ENCODE results near the gene ST3GAL4. TPM values are rescaled to one million over a fixed set of nuclear protein-coding genes. Genes with fewer than 3 reads are reported as not detected.

Gene ST3GAL4
- total and polyA plus RNA-seq, 2 of the 8 experiments (the other 6 are each of a cell fraction or from before 2014, with no cell fraction given), result 15.6 to 20.0 TPM

GRCh38 chr11:126366064-126366822 lies 10.8 kb downstream of the ST3GAL4 start:
- FAIRE-seq (no peak), DNase-seq (ENCODE audit: low read depth in 1 of 2, low spot score in 2 of 2) (peak in 1 of 2 experiments; percentile 48)
- Histone ChIP-seq H3K79me2 (ENCODE audit: control insufficient read depth in 1 of 2, insufficient read depth in 2 of 2, low read length in 2 of 2) (peaks cover 2 to 10% of the 10 kb centered on the region in 2 experiments; a peak in 3 of 4 replicates), H2BK120ac (replicated peaks; ENCODE audit: low read depth, low read length) (no peak overlapping the region), H2BK15ac (ENCODE audit: low read length) (no peak overlapping the region), H2BK5ac (ENCODE audit: low read depth, low read length) (peak overlapping the region; percentile 52; the same call in 1 of the 2 replicates), H3K23ac (ENCODE audit: insufficient read length) (no peak overlapping the region), H3K4me3 (ENCODE audit: extremely low read depth in 1 of 4, insufficient read depth in 2 of 4, low read depth in 3 of 4, low read length in 4 of 4) (no peak overlapping the region; a peak in 1 of 8 replicates), H3K27ac (ENCODE audit: low read depth, low read length) (no peak overlapping the region), H3K9me3 (ENCODE audit: insufficient read depth in 2 of 2, low read depth in 1 of 2, low read length in 1 of 2) (no peaks in the 10 kb centered on the region), H3K4ac (replicated peaks; ENCODE audit: insufficient read length, low read depth, low read length) (no peak overlapping the region), H2BK20ac (ENCODE audit: low read length) (no peak overlapping the region), H3K56ac (replicated peaks; ENCODE audit: insufficient read length, low read depth, low read length) (no peak overlapping the region), H3K23me2 (ENCODE audit: low read depth, low read length) (no peaks in the 10 kb centered on the region), H4K91ac (replicated peaks; ENCODE audit: insufficient read length, low read length) (peak overlapping the region; percentile 54), H3K14ac (ENCODE audit: insufficient read length) (no peak overlapping the region), H3K79me1 (ENCODE audit: low read depth, low read length) (peaks cover 3% of the 10 kb centered on the region), H3K9ac (replicated peaks in 1 of 4; ENCODE audit: extremely low read depth in 1 of 4, low read depth in 3 of 4, low read length in 3 of 4) (no peak overlapping the region), H2AFZ (ENCODE audit: low read length) (no peak overlapping the region), H3K18ac (ENCODE audit: extremely low read depth, low read length) (no peak overlapping the region; the same call in 1 of the 2 replicates), H3K27me3 (replicated peaks in 1 of 4; ENCODE audit: control insufficient read depth in 3 of 4, extremely low read depth in 1 of 4, insufficient read depth in 3 of 4, low read length in 3 of 4) (no peaks in the 10 kb centered on the region), H4K5ac (ENCODE audit: insufficient read length, low read depth, low read length) (no peak overlapping the region), H2AK5ac (ENCODE audit: low read depth, low read length) (no peak overlapping the region; the same call in 1 of the 2 replicates), H4K20me1 (replicated peaks in 1 of 2; ENCODE audit: control insufficient read depth in 1 of 2, insufficient read depth in 2 of 2, low read length in 2 of 2) (no peaks in the 10 kb centered on the region), H4K8ac (ENCODE audit: extremely low read depth, insufficient read depth, low read length) (peak overlapping the region; percentile 71; the same call in 1 of the 2 replicates), H3K4me1 (replicated peaks in 1 of 4; ENCODE audit: control insufficient read depth in 3 of 4, insufficient read depth in 4 of 4, low read length in 3 of 4) (peaks cover 0 to 26% (median 6%) of the 10 kb centered on the region in 4 experiments; a peak in 5 of 7 replicates), H3K36me3 (ENCODE audit: control insufficient read depth in 2 of 4, insufficient read depth in 4 of 4, low read length in 3 of 4) (no peaks in the 10 kb centered on the region), H3K4me2 (ENCODE audit: insufficient read depth in 1 of 2, low read depth in 2 of 2, low read length in 2 of 2) (peak overlapping the region in 1 of 2 experiments; percentile 11; a peak in 1 of 4 replicates), H2BK12ac (ENCODE audit: low read depth, low read length) (no peak overlapping the region; the same call in 1 of the 2 replicates)
- TF ChIP-seq CHD2 (IDR thresholded peaks at IDR 0.05; ENCODE audit: low read length), result no peak
- 83% methylated on average over 15 of the region's 19 CpGs; no CpG with 5 or more reads in 1 of the 2 experiments for WGBS, 2 experiments (ENCODE audit: extremely low coverage in 1 of 2, insufficient coverage in 1 of 2, insufficient read length in 1 of 2, insufficient replicate concordance in 2 of 2, low coverage in 1 of 2, low lambda C conversion rate in 2 of 2, missing lambda C conversion rate in 1 of 2)
- ChIA-PET CTCF (ENCODE audit: partially characterized antibody) (interaction anchor here (1.0 to 1.3 kb wide), 3 partner anchors 9 to 114 kb away, joined by 3 to 6 read pairs (median 3); no protein-coding TSS in a partner anchor), POLR2A (ENCODE audit: partially characterized antibody) (no interaction called here)
